ENCODE results near the gene CFD. TPM values are rescaled to one million over a fixed set of nuclear protein-coding genes. Genes with fewer than 3 reads are reported as not detected.

The CFD gene
- polyA plus RNA-seq, 1 donor from 2014 or later = 5.3 TPM

- Histone ChIP-seq H3K4me3 (ENCODE audit: low read length) (no peak overlapping the region), H4K20me1 (ENCODE audit: insufficient read depth) (no peaks in the 10 kb centered on the region), H3K27ac (ENCODE audit: low read length) (no peak overlapping the region), H3F3A (ENCODE audit: insufficient read depth, low read length, poor library complexity, severe bottlenecking) (no peaks in the 10 kb centered on the region), H3K9ac (ENCODE audit: low read length) (no peak overlapping the region), H3K36me3 (ENCODE audit: insufficient read depth, low read length) (no peaks in the 10 kb centered on the region), H3K4me2 (ENCODE audit: low read length) (no peak overlapping the region), H3K79me2 (replicated peaks; ENCODE audit: insufficient read depth, low read length) (no peaks in the 10 kb centered on the region), H3K27me3 (ENCODE audit: insufficient read depth, low read depth, low read length) (no peaks in the 10 kb centered on the region), H2AFZ (ENCODE audit: low read depth, low read length) (no peak overlapping the region), H3K9me2 (ENCODE audit: insufficient read depth, low read length) (no peaks in the 10 kb centered on the region), H3K9me3 (ENCODE audit: low read length) (no peaks in the 10 kb centered on the region)
- no peak for TF ChIP-seq SMC3 (conservative IDR thresholded peaks at IDR 0.05; ENCODE audit: poor library complexity)
- TF ChIP-seq CTCF (IDR thresholded peaks at IDR 0.05; ENCODE audit: poor library complexity, severe bottlenecking) = no peak
- TF ChIP-seq EZH2 (IDR thresholded peaks at IDR 0.05; ENCODE audit: borderline replicate concordance, insufficient read depth, low read length, poor library complexity, severe bottlenecking) = no peak
- no peak for TF ChIP-seq TAF1 (IDR thresholded peaks at IDR 0.05; ENCODE audit: low read depth)
These were observed 9.1 kb upstream of the CFD start for GRCh38 chr19:850221-850978.

- H3K9ac ChIP-seq (ENCODE audit: low read length) = no peak overlapping the region
- no peaks in the 10 kb centered on the region for H4K20me1 ChIP-seq (ENCODE audit: insufficient read depth)
- H3K4me2 ChIP-seq (ENCODE audit: low read length) = no peak overlapping the region
- no peaks in the 10 kb centered on the region for H3F3A ChIP-seq (ENCODE audit: insufficient read depth, low read length, poor library complexity, severe bottlenecking)
- H3K27me3 ChIP-seq (ENCODE audit: insufficient read depth, low read depth, low read length) = no peaks in the 10 kb centered on the region
- H3K9me2 ChIP-seq (ENCODE audit: insufficient read depth, low read length) = no peaks in the 10 kb centered on the region
- no peak overlapping the region for H3K4me3 ChIP-seq (ENCODE audit: low read length)
- no peaks in the 10 kb centered on the region for H3K9me3 ChIP-seq (ENCODE audit: low read length)
- TF ChIP-seq POLR2AphosphoS5 (IDR thresholded peaks at IDR 0.05) = no peak
- TF ChIP-seq SMC3 (conservative IDR thresholded peaks at IDR 0.05; ENCODE audit: poor library complexity) = no peak
- TF ChIP-seq MXI1 (conservative IDR thresholded peaks at IDR 0.05; ENCODE audit: poor library complexity, severe bottlenecking) = no peak
- H3K27ac ChIP-seq (ENCODE audit: low read length) = no peak overlapping the region
- no peaks in the 10 kb centered on the region for H3K79me2 ChIP-seq (replicated peaks; ENCODE audit: insufficient read depth, low read length)
- no peaks in the 10 kb centered on the region for H3K36me3 ChIP-seq (ENCODE audit: insufficient read depth, low read length)
- H2AFZ ChIP-seq (ENCODE audit: low read depth, low read length) = no peak overlapping the region
These were observed 8.5 kb upstream of the CFD start for GRCh38 chr19:850979-851335.

- Histone ChIP-seq H3K36me3 (ENCODE audit: insufficient read depth, low read length) (no peaks in the 10 kb centered on the region), H2AFZ (ENCODE audit: low read depth, low read length) (no peak within 1 kb of the TSS), H3K4me3 (ENCODE audit: low read length) (no peak within 1 kb of the TSS), H3K79me2 (replicated peaks; ENCODE audit: insufficient read depth, low read length) (no peaks in the 10 kb centered on the region), H3K4me2 (ENCODE audit: low read length) (no peak within 1 kb of the TSS), H4K20me1 (ENCODE audit: insufficient read depth) (no peaks in the 10 kb centered on the region), H3K9me3 (ENCODE audit: low read length) (no peaks in the 10 kb centered on the region), H3F3A (ENCODE audit: insufficient read depth, low read length, poor library complexity, severe bottlenecking) (no peaks in the 10 kb centered on the region), H3K9me2 (ENCODE audit: insufficient read depth, low read length) (no peaks in the 10 kb centered on the region), H3K27ac (ENCODE audit: low read length) (no peak within 1 kb of the TSS), H3K27me3 (ENCODE audit: insufficient read depth, low read depth, low read length) (no peaks in the 10 kb centered on the region), H3K9ac (ENCODE audit: low read length) (no peak within 1 kb of the TSS)
- TF ChIP-seq RAD21 (conservative IDR thresholded peaks at IDR 0.05) = no peak
- TF ChIP-seq EP300 (conservative IDR thresholded peaks at IDR 0.05; ENCODE audit: poor library complexity, severe bottlenecking) = no peak
- no peak for TF ChIP-seq POLR2AphosphoS5 (IDR thresholded peaks at IDR 0.05)
- no peak for TF ChIP-seq EZH2 (IDR thresholded peaks at IDR 0.05; ENCODE audit: borderline replicate concordance, insufficient read depth, low read length, poor library complexity, severe bottlenecking)
- TF ChIP-seq TAF1 (IDR thresholded peaks at IDR 0.05; ENCODE audit: low read depth) = no peak
- TF ChIP-seq, protein P1, sequence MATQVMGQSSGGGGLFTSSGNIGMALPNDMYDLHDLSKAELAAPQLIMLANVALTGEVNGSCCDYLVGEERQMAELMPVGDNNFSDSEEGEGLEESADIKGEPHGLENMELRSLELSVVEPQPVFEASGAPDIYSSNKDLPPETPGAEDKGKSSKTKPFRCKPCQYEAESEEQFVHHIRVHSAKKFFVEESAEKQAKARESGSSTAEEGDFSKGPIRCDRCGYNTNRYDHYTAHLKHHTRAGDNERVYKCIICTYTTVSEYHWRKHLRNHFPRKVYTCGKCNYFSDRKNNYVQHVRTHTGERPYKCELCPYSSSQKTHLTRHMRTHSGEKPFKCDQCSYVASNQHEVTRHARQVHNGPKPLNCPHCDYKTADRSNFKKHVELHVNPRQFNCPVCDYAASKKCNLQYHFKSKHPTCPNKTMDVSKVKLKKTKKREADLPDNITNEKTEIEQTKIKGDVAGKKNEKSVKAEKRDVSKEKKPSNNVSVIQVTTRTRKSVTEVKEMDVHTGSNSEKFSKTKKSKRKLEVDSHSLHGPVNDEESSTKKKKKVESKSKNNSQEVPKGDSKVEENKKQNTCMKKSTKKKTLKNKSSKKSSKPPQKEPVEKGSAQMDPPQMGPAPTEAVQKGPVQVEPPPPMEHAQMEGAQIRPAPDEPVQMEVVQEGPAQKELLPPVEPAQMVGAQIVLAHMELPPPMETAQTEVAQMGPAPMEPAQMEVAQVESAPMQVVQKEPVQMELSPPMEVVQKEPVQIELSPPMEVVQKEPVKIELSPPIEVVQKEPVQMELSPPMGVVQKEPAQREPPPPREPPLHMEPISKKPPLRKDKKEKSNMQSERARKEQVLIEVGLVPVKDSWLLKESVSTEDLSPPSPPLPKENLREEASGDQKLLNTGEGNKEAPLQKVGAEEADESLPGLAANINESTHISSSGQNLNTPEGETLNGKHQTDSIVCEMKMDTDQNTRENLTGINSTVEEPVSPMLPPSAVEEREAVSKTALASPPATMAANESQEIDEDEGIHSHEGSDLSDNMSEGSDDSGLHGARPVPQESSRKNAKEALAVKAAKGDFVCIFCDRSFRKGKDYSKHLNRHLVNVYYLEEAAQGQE (IDR thresholded peaks at IDR 0.05; ENCODE audit: borderline replicate concordance) = no peak
- TF ChIP-seq MXI1 (conservative IDR thresholded peaks at IDR 0.05; ENCODE audit: poor library complexity, severe bottlenecking) = no peak
- no peak for TF ChIP-seq SMC3 (conservative IDR thresholded peaks at IDR 0.05; ENCODE audit: poor library complexity)
- no peak for TF ChIP-seq CTCF (IDR thresholded peaks at IDR 0.05; ENCODE audit: poor library complexity, severe bottlenecking)
These were observed 7.1 kb upstream of the CFD start, which contains the start of gene ELANE for GRCh38 chr19:852136-853013. TSS of gene ELANE (plus strand) at chr19:852303. CDS start at chr19:852329, 26 bp downstream.
